HG02870 (cell line): ENCODE measurements around the gene TLK1.

Experiments
- ATAC-seq: cut with Tn5 transposase; IDR thresholded peaks from one replicate; pipeline ENCODE4 v1.9.1; 2021; ENCODE audit warnings: mild to moderate bottlenecking, moderate library complexity; ENCODE audit not compliant: unreplicated experiment

TLK1 gene

DNA sequence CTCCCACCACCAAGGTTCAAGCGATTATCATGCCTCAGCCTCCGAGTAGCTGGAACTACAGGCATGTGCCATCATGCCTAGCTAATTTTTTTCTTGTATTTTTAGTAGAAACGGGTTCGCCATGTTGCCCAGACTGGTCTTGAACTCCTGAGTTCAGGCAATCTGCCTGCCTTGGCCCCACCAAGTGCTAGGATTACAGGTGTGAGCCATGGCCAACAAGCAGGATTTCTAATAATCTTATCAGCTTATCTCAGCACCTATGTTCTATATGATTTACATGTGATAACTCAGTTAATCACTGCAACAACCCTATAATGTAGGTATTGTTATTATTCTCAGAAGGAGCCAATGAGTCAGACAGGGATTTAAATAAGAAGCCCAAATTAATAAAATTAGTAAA lies 151.3 kb downstream of the TLK1 start:
- ATAC-seq = no peak

DNA sequence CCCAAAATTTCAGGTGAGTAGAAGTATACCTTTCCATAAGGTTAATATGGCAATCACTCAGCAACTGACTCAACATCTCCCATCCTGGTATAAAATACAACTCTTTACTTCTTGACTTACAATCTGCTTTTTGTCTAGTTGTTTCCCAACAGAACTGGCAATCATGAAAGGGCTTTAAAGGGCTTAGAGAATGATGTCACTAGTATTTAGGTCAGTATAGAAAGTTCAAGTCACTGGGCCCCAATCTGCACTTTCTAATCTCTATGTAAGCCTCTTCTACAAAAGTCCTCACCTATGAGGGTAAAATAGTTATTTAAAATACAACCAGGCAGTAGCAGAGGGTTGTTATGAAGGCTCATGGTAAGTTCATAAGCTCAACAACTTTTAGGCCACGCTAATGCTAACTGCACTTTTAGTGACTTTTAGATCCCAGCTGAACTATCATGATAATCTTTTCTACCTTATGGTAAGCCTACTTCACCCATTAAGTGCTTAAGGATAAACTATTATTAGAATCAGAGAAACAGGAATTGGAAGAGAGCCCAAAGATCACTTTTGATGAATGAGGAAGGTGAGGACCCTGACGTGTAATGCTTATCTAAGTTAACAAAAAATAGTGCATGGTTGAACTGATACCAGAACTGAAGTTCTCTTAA lies 152.0 kb downstream of the TLK1 start:
- no peak for ATAC-seq

DNA sequence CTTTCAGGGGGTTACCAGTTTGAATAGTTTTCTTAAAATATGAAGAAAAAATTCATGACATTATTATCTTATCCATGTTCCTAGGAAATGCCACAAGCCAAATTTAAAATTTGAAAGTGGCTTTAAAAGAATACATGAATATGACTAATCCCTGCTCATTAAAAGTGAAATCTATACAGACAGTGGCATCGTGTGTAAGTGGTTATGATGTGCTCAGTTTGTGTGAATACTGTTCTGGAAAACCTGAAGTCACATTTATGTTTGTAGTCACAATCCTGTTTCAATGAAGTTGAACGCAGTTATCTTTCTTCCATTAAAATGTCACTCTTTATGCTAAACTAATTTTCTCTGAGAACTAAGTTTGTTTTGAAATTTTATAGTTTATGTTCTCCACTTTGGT lies 155.9 kb downstream of the TLK1 start:
- ATAC-seq = no peak

DNA sequence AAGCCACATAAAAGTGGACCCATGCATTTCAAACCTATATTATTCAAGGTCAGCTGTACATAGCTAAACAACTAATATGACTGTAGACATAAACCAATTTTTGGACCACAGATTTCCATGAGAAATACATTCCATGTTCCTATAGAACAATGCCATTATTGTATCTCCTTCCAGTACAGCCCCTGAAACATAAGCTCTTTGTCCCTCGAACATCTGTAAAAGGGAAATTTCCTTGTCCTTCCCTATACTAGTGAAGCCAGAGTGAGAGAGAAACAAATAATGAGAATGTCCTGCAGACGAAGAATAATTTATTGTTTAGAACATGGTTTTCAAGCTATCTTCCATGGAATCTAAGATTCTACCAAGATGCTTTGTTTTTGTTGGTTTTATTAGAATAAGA lies 156.3 kb downstream of the TLK1 start:
- no peak for ATAC-seq

DNA sequence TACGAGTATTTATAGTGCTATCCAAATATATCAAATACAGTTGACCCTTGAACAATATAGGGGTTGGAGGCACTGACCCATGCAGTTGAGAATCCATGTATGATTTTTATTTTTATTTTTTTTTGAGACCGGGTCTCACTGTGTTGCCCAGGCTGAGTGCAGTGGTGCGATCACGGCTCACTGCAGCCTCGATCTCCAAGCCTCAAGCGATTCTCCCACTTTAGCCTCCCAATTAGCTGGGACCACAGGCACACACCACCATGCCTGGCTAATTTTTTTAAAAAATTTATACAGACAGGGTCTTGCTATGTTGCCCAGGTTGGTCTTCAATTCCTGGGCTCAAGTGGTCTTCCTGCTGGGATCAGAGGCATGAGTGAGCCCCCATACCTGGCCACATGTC lies 161.0 kb downstream of the TLK1 start:
- ATAC-seq = no peak

DNA sequence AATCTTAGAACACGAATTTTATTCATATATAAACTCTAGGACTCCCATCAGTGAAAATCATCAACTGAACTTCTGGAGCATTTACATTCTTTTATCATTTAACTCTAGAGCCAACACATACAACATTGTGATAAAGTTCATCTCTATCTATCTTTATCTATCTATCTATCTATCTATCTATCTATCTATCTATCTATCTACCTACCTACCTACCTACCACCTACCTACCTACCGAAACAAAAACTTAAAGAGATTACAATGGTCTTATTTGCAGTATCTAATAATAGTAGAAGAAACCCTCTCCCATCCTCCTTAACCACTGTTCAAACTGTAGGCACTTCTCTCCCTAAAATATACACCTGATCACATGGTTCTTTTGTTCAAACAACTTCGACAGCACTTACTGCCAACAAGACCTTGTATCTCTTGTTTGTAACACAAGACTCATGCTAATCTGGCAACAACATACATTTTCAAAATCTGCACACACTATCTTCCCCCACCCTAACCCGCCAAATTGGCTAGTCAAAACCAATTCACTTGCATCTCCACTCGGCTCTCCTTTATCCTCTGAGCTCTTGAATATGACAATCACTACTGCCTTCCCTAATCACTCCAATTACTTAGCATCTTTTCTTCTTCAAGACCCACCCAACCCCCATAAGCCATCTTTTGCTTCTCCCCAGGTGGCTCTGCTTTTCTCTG lies 162.6 kb downstream of the TLK1 start:
- ATAC-seq = no peak

DNA sequence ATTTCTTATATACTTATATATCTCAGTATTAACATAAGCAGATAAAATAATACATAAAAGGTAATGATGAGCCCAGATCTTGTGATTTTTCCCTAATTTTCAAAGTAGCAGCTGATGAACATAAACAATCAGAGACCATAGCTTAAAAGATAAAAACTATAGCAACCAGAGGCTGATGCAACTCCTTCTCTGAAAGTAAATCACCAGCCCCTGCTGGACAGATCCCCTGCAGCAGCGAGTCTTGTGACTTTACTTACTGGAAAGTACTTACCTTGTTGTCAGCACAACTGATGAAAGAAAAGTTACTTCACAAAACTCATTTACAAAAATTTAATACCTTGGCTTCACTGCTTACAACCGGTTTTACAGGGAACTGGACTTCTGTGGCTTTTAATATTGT lies 164.4 kb downstream of the TLK1 start:
- ATAC-seq = no peak

DNA sequence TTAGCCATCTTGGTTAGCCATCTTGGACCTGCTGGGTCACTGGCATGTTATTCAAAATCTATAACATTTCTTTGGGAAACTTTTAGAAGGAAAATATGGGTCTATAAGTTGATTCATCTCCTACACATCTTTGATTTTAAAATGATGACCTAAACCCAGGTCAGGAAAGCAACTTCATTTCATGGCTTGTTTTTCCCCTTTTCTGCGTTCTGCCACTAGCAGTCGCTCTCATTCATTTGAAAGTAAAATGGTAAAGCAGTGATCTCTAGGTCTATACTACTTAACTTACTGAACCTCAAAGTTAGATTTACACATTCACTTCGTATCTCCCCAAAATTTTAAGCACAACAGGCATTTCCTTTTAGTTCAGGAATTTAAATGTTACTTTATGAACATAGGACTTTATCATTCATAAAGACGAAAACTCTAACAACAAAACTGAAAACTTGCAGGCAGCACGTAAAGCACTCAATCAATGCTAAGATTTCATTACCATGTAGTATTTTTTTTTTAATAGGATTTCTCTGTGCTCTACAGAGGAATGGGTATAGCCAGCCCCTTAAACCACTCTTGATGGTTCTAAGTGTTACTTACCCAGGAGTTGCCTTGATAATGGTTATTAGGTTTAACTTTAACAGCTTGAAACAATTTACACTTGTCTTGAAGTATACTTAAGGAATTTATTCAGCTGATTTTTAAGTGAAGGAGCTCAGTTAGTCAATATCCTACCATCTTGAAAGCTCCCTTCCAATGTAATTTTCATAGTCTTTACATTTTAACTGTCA lies 169.1 kb downstream of the TLK1 start:
- ATAC-seq = no peak

DNA sequence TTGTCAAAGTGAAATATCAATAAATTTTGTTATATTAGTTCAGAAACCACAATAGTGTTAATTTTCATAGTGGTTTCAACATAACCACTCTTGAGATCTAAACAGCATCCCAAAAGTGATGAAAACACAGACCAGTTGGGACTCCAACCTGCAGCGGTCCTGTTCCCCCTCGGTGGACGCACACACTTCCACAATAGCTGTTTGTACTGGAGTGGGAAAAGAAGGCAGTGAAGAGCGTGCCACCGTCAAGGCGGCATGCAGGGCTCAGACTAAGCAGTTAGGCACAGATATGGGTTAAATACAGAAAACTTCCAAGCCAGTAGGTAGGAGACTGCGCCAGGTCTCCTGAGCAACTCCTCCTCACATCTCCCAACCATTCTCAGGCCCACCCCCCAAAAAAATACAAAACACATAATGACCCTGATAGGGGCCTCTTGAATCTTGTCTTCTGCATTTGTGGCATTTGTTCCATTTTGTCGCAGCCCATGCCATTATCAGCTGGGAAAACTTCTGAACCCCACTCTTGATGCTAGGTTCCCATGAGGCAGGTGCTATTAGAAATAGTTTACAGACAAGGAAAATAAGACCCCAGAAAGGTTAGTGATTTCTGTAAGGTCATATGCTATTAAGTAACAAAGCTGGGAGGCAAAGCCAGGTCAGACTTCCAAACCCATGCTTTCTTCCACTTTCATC lies 174.0 kb downstream of the TLK1 start:
- ATAC-seq = no peak

DNA sequence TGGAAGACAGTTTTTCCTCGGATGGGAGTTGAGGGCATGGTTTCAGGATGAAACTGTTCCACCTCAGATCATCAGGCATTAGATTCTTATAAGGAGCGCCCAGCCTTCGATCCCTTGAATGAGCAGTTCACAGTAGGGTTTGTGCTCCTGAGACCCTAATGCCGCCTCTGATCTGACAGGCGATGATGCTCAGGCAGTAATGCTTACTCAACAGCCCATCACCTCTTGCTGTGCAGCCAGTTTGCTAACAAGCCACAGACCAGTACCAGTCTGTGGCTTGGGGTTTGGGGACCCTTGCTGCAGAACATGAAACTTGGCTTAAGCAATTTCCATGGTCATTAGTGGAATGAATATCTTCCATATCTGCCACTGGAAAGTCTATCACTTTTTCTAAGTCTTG lies 175.3 kb downstream of the TLK1 start:
- ATAC-seq = no peak

DNA sequence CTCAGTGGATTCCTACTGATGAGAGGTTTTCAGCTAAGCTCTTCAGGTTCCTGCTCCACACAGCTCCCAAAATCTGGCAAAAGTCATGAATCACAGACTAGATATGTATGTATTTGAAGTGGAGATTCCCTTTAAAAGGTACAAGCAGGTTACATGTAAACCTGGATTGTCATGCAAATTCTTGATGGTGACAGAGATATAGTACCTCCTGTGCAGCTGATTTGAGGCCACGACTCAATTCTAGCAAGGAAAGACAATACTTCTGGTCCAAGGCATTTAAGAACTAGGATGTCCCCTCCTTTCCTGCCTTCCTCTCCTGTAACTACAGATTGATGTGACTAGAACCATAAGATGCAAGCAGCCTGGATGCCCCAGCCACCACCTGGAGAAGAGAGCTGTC lies 176.6 kb downstream of the TLK1 start:
- ATAC-seq = no peak

DNA sequence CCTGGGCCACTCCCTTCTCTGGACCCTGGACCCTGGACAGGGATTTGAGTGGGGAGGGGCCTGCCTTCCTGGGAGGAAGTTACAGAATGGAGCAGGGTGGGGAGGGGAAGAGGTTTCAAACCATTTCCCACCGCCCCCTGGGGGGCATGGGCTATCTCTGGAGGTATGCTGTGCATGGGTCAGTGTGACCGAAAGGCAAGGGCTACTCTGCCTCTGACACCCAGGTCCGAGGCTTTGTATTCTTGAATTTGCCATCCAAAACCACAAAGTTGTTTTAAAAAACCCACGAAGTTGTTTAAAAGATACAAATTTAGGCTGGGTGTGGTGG lies 184.8 kb downstream of the TLK1 start:
- no peak for ATAC-seq

DNA sequence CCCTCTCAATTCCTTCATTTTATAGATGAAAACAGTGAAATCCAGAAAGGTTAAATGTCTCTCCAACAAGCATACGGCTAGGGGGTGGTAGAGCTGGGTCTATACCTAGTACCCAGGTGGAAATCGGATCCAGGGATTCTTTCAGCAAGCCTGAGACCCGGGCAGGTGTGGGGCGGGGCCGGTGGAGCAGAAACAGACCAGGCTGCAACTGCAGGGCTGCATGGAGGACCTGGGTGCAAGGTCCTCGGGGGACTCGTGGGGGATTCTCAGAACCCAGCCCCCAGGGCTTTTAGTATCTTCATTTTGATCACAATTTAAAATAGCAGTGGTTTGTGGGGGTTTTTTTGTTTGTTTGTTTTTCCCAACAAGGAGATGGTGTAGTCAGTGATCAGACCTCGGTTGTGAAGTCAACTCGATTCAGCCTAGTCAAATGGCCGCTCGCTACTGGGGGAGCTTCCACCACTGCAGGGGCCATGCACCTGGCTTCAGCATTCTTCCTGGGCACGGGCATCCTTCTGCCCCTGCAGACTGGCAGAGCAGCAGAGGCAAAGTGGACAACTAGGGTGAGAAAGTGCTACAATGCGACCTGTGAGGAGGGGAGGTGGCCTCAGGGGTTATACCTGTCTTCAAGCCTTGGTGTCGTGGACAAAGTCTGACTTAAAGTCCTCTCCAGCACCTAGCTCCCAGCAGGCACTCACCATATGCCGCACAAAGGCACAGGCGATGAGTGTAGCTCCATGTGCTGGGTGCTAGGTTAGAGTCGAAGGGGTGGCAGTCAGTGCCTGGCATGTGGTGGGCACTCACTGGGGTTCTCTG lies 185.4 kb downstream of the TLK1 start:
- ATAC-seq = no peak

DNA sequence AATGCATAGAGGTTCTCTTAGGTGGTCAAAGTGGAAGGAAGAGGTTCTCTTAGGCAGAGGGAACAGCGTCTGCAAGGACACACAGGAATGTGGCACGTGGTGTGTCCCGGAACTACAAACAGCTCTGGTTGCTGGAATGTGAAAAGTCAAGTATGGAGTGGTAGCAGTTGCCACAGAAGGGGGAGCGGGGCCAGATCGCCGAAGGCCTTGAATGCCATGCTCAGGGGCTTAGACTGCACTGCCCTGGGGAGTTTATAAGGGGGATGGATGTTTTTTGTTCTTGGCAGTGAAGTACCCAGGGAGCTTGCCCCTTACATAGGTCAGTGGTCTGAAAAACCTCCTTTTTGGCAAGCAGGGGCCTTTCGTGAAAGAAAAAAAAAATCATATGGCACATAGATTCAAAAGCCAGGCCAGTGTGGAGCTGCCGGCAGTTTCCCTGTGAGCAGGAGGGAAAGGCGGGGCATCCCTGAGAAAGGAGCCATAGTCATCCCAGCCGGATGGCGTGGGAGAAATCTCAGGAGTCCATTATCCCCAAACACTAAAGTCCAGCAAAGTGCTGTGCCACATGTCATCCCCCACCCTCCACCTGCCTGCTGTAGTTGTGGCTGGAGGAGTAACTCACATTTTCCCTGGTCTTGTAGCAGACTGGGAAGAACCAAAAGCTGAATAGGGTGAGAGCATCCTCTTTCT lies 186.2 kb downstream of the TLK1 start:
- no peak for ATAC-seq

DNA sequence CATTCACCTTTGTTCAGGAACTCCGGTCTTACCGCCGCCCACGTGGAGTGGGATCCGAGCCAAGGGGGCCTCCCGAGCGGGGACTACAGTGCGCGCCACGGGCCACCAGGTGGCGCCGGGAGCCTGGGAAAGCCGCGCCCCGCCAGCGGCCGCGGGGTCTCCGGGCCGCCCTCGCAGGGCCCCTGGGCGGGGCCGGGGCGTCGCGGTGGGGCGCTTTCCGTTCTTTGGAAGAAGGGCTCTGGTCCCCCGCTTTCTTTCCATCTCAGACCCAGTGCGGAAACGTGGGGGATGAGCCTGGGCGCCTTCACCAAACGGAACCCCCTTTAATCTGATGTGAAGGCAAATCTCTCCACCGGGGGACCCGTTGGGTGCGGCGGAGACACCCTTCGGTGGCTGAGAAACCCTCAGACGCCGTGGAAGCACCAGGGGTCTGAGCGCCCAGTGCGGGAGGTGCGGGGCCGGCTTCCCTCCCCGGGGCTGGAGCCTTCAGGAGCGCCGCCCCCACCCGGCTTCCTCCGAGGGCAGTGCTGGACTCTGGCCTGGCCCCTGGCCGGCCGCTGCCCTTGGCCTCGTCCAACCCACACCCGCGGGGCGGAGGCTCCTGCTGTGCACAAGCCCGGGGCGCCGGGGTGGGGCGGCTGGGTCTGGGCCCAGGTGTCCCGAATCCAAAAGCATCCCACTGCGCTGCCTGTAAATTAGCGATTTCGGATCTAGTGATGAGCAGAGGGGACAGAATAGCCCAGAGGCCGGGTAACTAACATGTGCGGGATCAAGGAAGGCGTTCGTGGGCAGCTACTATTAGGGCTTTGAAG lies 187.0 kb downstream of the TLK1 start:
- ATAC-seq = peak; percentile 84

DNA sequence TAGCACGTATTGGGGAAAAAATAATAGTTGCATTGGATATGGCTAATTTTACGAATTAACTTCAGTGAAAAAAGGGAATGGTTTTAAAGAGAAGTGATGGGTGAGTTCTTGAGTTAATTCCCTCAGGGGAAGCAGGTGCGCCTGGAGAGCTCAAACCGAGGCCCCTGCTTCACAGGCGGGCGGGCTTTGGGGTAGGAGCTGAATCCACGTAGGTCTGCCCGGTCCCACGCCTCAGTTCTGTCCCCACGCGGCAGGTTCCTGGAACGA lies 187.5 kb downstream of the TLK1 start:
- ATAC-seq = no peak

DNA sequence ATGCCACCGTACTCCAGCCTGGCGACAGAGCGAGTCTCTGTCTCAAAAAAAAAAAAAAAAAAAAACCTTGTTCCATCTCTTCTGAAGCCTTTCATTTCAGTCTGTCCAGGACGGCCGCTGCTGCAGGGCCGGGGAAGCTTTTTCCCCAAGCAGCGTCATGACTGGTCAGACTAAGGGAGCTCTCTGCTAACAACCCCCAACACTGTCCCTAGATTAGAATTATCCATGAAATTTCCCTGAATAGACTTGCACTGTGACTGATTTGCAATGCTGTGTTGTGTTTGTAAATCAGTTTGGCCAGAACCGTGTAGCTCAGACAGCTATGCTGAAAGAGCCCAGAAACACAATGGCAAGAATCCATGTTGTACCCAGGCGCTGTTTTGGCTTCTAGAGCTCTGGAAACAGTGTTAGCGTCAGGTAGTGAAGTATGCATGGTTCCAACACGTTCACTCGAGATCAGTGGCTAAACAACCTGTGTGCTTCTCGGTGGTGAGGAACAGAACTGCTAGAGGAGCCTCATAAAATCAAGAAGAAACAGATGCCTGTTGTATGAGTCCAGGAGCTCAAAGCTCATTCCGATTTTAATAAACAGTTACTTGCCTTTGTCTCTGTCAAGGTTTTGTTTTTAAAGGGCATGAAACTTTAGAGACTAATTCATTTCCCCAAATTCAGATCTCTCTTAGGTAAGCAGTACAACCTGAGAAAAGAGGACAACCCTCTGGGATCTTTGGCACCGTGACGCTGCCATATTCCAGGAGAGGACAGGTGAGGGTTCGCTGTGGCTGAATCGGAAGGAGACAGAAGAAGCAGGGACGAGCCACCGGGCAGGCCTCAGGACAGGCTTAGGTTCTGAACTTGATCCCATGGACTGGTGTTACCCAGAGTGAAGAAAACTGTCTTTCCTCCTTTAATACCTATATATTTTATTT lies 188.1 kb downstream of the TLK1 start:
- ATAC-seq = no peak

DNA sequence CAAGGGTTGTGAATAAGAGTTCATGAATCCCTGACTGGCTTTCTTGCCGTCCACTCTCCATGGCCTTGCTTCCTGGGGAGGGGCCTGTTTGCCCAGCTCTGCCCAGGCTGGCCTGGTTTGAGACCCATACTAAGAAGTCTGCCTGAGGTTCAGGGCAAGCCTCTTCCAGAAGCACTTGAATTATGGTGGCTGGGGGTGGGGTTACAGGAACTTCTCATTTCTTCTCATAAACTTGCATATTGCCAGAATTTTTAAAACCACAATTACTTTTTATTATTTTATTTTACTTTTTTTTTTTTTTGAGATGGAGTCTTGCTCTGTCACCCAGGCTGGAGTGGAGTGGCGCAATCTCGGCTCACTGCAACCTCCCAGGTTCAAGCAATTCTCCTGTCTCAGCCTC lies 189.6 kb downstream of the TLK1 start:
- no peak for ATAC-seq
